G401.6 (cell line): ENCODE results near the gene HSD11B1.

Experiments
- FAIRE-seq: peaks from 2 replicates; lab custom pipeline; 2012; peaks lifted over from hg19 to GRCh38; lab: Jason Lieb, UNC

The HSD11B1 gene

DNA sequence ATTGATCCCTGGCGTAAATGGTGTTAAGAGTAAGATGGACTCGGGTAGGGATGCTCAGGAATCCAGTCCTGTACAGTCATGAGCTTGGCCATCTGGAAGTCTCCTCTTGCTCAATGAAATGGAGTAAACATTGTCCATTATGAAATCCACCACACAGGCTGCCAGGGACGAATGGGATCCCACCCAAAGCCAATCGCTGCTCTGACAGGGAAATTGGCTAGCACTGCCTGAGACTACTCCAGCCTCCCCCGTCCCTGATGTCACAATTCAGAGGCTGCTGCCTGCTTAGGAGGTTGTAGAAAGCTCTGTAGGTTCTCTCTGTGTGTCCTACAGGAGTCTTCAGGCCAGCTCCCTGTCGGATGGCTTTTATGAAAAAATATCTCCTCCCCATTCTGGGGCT lies at the start of gene HSD11B1:
TSS of gene HSD11B1 (plus strand) at position 263 of the 400 bp plus-strand sequence. CDS start at position 360, 97 bp downstream.
- FAIRE-seq, result no peak

DNA sequence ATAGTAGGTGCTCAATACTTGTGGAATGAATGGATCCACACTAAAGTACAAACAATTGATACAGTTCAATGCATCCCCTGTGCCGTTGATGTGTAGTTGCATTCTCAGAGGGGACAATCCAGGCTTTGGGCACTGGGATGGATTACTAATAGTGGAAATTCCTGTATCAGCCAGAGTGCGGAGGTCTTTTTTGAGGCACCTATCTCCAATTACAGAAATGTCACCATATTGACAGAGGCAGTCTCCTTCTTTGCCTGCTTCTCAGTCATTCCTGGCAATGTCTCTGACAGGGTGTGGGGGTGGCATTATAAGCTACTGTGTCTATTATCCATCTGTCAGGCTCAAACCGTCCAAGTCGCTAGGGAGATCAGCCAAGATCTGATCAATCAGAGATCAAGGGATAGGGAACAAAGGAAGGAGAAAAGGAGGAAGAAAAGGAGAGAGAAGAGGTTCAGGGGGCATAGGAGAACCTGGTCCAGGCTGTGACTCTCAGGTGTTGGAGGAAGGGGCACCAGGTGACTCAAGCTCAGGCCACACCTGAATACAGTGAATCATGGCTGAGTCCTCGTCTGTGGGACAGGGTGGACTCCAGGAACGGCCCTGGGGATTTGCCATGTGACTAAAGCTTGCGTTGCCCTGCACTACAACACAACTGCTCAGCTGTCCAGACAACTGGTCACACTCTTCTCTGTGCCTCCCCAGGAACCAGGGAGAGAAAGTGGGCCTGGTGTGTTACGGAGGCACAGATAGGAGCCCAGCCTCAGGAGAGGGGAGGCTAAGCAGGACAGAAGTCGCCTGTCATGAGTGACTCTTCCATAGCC lies 49.0 kb upstream of the HSD11B1 start:
- no peak for FAIRE-seq

DNA sequence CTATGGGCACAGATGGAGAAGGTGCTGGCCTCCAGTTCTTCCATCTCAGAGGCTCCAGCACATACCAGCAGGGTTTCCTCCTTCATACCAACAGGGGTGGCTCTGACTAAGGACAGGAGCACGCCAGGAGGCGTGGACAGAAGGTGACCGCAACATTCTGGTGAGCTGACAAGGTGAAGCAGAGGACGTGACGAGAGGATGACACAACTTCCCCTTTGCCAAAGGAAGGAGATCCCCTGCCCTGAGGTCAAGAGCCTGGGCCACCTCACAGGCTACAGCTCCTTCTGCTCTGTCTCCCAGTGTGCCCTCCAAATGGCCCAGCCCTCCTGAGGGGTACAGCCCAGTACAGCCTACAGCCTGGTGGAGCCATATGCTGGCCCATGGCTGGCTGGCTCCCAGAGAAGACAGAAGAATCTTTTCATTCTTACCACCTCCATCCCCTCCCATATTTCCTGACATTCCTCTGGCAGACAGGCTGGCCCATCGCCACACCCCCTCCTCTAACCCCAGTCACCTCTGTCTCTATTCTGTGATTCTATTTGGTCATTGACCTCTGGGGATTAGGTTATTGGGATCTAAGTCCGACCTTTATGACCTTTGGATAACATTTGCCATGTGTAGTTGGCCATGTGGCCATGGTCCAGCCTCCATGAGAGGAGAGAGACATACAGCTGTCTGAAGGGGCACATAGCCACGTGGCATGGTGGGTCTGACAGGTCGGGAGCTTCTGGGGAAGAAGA lies 47.3 kb upstream of the HSD11B1 start:
- no peak for FAIRE-seq

DNA sequence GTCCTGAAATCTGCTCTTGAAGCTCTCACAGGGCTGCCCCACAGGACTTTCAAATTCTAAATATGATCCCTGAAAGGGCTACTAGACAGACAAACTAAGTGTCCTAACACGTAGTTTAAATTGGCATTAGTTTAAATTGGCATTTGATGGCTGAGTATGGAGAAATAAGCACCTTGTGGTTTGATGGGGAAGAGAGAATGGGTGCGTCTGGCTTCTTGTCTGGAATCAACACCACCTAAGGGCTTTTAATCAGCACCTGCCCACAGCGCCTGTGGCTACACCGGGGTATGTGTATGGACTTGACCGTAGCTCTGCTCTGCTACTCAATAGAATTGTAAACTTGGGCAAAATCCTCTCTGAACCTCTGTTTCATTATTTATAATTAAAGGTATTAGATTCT lies 46.7 kb upstream of the HSD11B1 start:
- no peak for FAIRE-seq

DNA sequence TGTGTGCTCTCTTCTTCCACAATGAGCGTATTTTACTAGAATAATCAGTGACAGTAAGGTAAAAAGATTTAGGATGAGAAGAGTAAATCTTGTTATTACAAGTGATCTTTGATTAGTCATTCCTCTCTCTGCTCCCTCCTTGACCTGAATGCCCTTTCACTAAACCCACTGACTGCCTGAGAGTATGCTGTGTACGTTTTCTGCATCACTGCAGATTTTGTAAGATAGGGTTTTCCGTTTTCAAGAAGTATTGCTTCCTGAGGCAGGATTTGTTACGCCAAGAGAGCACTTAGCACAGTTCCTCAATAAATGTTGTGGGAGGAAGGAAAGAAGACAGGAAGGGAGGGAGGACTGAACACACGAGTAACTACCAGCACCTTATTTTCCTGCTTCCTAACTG lies 44.7 kb upstream of the HSD11B1 start:
- FAIRE-seq, result no peak

DNA sequence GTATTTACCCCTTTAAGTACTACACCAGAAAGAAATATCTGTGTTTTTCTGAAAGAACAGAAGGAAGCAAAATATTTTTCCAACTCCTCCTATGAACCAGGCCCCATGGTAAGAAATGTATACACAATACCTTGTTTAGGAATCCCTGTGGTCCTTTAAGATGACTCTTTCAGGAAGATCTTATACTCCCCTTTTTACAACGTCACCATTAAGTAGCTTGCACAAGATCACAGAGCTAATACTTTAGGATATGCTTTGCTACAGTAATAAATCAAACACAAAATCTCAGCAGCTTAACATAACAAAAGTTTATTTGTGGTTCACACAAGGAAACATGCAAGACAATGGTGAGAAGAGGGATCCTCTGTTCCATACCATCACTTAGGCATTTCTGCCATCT lies 43.6 kb upstream of the HSD11B1 start:
- no peak for FAIRE-seq

DNA sequence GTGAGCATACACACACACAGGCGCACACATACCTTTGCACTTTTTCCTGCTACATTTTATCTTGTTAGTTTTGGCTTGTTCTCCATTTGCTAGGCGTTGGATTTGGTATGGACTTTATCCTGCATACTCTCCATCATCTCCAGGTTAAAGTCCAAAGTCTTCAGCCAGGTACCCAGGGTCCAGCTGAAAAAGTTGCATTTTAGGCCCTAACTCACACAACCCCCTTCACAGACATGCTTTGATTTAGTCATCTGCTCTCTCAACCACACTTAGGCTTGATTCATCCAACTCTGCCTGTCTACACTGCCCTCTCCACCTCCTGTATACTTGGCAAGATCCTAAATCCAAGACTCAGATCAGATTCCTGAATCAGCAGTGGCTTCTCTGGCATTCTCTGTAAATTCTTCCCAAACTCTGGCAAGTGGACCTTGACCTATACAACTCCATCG lies 41.7 kb upstream of the HSD11B1 start:
- FAIRE-seq, result no peak

DNA sequence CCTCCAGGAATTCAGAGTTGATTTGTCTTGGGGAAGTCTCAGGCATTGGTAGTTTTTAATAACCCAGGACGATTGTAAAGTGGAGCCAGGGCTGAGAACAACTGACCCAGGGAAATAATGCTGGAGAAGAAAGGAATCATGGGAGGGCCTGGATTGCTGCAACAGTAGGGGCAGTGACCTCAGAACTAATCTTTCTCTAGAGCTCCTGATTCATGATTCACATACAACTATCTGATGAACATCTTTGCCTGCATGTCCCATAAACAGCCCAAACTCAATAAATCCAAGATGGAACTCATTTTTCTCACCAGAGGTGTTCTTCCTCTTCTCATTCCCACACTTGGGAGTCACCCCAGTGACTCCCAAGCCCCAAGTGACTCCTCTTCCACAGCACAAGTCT lies 37.5 kb upstream of the HSD11B1 start:
- FAIRE-seq, result no peak

DNA sequence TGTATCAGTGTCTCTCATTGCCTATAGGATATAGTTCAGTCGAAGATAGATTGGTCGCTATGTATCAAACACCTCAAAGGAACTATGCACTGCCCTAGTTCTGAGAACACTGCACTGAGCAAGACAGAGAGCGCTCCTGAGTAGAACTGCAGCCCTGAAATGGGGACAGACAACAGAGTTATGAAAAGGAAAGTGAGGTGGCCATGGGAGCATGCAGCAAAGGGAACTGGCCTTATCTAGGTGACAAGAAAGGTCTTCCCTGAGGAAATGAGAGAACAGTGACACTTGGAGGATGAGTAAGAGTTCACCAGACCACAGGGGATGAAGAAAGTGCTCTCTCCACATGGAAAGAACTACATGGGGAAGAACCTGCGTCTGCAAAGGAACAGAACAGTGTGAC lies 36.9 kb upstream of the HSD11B1 start:
- FAIRE-seq, result no peak

DNA sequence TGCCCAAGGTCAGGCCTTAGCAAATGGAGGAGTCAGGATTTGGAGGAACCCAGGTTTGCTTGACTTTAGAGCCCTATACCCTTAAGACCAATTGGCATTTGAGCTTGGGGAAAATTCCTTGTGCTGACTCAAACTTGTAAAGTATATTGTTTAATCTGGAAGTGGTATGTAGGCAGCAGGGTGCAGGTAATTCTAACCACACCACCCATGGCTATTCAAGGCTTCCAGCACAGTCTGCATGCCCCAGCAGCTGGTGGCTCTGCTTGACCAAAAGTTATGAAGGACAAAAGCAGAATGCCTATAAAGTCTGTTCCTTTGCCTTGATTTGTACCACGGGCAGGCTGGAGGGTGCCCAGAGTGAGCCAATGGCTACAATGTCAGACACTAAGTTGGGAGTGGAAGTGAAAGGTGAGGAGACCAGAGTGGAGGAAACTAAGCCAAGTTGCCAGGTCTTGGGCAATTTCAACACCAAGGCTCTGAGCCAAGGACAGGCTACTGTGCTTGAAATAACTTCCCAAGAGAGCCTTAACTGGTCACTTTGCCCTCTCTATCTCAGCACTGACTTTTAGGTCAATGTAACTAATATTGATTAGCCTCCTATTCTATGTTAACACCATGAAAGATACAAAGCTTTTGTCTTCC lies 34.1 kb upstream of the HSD11B1 start:
- FAIRE-seq, result no peak

DNA sequence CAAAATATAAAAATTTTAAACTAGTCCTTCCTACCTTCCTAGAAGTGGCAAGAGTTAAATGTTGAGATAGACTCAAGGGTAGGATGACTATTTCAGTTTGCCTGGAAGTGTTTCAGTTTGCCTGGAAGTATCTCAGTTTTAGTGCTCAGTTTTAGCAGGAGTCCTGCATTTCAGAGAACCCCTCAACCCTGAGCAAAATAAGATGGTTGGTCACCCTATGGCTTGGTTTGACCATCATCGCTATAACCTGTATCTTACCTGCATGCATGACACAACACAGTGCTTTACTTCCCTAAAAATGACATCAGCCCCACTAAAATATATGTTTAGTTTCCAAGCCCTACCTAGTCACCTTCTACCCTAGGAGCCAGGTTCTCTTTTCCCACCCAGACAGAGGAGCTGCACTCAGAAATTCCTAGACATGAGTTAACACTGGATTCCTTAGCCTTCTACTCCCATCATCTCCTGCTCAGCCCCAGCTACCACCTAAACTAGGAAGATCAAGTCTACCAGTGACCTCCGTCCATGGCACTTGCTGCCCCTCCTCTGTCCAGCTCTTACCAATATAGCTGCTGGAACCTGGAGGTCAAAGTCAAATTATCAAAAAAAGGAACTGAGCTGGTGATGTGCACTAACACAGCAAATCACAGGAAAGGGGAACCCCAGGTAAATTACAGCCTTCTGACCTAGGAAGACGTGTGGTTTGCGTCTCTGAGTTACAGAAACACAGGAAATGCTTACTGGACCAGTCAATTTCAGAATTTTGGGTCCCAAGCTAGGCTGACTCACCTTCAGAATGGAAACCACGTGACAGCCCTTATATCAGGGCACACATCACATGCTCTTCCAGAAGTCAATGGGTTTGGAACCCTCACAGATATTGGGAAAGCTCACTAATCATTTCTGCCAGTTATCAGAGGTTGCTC lies 31.7 kb upstream of the HSD11B1 start:
- no peak for FAIRE-seq

DNA sequence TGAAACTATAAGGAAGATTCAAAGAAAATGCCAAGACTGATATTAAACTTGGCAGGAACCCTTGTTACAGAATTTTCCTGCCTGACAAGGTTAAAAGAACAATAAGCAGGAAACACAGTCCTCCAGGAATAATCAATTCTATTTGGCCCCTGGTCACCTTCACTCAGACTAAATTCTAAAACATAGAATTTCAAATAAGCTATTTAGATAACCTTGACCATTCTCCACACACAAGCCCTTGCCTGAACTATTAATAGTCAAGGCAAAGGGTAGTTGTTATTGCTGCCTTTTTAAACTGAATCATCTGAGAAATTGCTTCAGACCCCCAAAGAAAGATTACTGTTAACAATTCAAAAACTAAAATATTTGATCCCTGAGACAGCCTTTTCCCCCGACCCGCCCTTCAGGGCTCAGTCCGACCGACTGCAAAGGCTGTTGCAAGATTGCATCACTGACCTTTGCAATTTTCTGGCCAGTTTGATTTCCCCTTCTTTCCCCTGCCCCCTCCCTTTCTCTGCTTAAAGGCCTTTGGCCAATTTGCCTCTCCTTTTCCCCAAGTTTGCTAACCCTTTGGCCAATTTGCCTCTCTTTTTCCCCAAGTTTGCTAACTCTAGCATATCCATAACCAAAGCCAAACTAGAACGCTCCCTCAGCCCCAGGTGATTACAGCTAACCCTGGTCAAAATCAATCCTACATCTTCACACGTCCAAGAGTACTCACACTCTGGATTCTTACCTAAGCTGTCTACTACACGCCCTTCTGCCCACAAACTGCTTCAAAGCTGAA lies 30.8 kb upstream of the HSD11B1 start:
- no peak for FAIRE-seq

DNA sequence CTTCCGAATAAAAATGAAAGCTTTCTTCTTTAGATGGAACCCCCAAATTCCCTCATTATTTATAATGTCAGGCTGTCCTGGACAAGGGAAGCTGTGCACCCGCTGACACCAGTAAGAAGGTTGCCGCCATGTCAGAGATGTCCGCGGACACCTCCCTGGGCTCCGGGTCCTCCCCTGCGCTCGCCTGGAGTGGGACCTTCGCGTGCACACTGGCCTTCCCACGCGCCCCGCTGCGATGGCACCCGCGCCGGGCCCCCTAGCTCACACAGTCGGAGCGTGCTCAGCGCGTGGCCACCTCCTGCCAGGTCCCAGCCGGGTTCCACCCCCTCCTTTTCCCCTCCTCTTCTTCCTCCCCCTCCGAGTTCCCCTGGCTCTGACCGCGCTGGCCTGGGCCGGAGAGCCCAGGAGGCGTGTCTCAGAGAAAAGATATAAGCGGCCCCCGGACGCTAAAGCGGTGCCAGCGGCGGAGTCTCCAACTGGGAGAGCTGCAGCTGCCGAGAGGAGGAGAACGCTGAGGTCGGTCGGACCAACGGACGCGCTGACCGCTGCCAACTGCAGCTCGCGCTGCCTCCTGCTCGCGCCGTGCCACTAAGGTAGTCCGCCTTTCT lies 29.6 kb upstream of the HSD11B1 start, which contains the start of gene G0S2:
TSS of gene G0S2 (plus strand) at position 456 of the 608 bp plus-strand sequence. CDS start 273 bp downstream, outside the sequence.
- FAIRE-seq, result no peak

DNA sequence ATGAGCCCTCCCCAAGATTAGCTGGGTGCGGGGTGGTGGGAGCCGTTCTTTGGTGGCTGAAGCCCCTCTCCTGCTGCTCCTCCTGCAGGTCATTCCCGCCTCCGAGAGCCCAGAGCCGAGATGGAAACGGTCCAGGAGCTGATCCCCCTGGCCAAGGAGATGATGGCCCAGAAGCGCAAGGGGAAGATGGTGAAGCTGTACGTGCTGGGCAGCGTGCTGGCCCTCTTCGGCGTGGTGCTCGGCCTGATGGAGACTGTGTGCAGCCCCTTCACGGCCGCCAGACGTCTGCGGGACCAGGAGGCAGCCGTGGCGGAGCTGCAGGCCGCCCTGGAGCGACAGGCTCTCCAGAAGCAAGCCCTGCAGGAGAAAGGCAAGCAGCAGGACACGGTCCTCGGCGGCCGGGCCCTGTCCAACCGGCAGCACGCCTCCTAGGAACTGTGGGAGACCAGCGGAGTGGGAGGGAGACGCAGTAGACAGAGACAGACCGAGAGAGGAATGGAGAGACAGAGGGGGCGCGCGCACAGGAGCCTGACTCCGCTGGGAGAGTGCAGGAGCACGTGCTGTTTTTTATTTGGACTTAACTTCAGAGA lies 29.0 kb upstream of the HSD11B1 start:
- no peak for FAIRE-seq

DNA sequence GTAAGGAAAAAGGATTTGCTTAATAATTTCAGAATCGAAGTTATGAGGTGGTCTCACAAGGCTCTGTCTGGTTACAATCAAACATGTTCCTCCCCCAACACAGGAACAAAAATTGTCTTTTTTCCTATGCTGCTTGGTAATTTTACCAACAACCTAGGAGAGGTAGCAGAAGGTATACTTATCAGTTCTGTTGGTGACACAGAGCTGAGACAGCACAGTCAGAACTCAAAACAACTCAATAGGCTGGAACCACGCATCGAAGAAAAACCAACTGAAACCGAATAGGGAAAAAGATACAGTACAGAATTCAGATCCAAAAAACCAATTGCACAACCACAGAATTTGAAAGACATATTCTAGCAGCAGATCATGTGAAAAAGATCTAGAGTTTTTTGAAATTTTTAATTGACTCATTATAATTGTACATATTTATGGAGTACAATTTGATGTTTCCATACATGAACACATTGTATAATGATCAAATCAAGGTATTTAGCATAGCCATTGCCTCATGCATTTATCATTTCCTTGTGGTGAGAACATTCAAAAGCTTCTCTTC lies 25.6 kb upstream of the HSD11B1 start:
- FAIRE-seq, result no peak

DNA sequence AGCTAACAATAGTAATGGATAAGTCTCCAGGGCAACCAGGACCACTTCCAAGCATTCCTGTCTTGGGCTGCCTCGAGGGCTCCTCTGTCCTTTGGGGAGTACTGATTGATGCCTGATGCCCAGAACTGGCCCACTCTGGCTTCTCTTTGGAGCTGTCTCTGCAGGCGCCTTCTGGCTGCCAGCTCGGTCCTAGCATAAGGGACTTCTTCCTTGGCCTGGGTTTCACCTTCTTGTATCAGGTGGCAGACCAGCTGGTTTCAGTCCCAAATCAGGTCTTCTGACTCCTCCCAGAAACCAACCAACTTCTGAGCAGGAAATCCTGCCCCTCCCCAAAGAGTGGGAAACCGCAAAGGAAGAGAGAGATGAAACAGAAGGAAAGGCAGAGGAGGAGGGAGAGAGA lies 18.8 kb upstream of the HSD11B1 start:
- FAIRE-seq, result no peak

DNA sequence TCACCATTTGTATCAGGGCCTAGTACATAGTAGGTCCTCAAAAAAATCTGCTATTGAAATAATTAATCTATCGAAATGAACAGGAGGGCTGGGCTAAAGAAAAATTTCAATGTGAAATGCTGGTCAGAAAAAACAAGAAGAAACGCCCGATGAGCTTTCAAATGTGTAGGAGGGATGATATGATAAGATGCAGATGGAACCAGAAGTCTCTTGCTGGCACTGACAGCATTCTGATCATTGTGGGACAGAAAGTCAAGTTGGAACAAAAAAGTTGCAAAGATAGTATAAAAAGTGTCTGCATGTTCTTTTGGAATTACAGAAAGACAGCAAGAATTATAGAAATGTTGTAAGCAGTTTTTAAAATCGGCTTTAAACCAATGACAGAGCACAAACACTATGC lies 18.3 kb upstream of the HSD11B1 start:
- FAIRE-seq, result no peak

DNA sequence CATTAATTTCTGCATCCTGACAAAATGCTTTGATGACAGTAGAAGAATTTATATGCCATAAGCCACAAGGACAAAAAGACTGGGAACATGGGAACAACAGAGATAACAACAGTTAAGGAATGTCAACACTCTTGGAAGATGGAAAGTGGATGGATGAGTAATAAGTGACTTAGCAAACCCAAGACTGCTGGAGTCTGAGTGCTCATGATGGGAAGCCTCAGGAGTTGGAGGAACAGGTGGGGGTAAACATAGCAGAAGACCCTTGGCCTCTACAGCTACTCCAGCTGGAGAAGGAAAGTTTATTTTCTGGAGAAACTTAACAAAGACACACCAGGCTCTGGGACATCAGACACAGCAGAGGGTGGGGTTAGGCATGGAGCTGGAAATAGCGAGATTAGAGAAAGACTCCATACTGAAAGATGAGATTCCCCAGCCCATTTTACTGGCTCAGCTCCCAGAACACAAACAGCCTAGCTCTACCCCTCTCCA lies 15.9 kb upstream of the HSD11B1 start:
- FAIRE-seq, result no peak

DNA sequence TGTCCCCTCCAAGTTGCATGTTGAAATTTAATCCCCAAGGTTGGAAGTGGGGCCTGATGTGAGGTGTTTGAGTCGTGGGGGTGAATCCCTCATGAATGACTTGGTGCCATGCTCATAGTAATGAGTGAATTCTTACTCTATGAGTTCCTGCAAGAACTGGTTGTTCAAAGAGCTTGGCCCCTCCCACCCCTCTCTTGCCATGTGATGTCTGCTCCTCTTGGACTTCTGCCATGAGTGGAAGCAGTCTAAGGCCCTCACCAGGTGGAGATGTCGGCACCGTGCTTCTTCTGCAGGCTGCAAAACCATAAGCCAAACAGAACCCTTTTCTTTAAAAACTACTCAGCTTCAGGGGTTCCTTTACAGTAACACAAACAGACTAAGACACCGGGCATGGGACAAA lies 15.2 kb upstream of the HSD11B1 start:
- FAIRE-seq, result no peak

DNA sequence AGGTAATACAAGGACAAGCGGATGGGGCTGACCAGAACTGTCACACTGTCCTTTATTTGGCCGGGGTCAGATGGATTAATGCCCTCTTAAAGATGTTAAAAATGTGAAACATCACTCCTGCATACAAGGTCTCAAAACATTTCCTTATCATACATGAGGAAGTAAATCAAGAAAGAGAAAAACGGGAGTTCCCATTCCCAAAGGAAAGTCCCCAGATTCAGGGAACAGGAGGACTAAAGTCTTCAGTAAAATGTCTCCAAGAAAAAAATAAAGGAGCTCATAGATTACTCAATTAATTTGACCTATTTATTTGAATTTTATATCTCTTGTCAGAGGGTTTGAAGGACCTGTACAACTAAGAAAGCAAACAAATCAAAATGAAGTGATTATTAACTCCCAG lies 13.4 kb upstream of the HSD11B1 start:
- no peak for FAIRE-seq
